HEK293 (cell line): ENCODE data around the gene FHAD1.

Experiments
- CTCF ChIA-PET: fragments of 350-600 bp; formaldehyde crosslinking; extraction: SDS; loops from one replicate; lab custom pipeline; 2021; ENCODE audit warnings: antibody characterized with exemption; lab: Yijun Ruan, JAX
- POLR2A ChIA-PET: fragments of 300-600 bp; formaldehyde crosslinking; extraction: SDS; loops from one replicate; lab custom pipeline; 2020; ENCODE audit warnings: antibody characterized with exemption, inconsistent platforms; lab: Yijun Ruan, JAX
- H3K27ac ChIP-seq: fragments of 200-500 bp; sonication (Bioruptor generic); 2 replicates; pipeline ENCODE4 v1.5.1; 2014; ENCODE audit warnings: low read depth, low read length, control low read depth, inconsistent platforms; ENCODE audit errors: extremely low read depth
- H3K36me3 ChIP-seq, 2 experiments: fragments of 200-500 bp in 1 of 2; sonication (Bioruptor generic) in 1 of 2; 1 replicate in 1 of 2; 2 replicates in 1 of 2; pipeline ENCODE4 v1.5.1; 2014 to 2017; ENCODE audit warnings: inconsistent platforms in 2 of 2, low read length in 2 of 2; ENCODE audit not compliant: control insufficient read depth in 2 of 2, insufficient read depth in 1 of 2
- H3K4me1 ChIP-seq: fragments of 200-500 bp; sonication (Bioruptor generic); 2 replicates; pipeline ENCODE4 v1.5.1; 2014; ENCODE audit warnings: mild to moderate bottlenecking, low read length, inconsistent platforms; ENCODE audit not compliant: control insufficient read depth, insufficient read depth
- H3K4me3 ChIP-seq: 2 replicates; pipeline ENCODE4 v1.5.1; 2011; ENCODE audit warnings: low read depth, mild to moderate bottlenecking, control low read depth, low read length, moderate library complexity
- H3K9me3 ChIP-seq: fragments of 200-500 bp; sonication (Bioruptor generic); 2 replicates; pipeline ENCODE4 v1.5.1; 2014; ENCODE audit warnings: low read depth, low read length, inconsistent platforms; ENCODE audit not compliant: control insufficient read depth, insufficient read depth
- KLF17 ChIP-seq: fragments of 450-650 bp; formaldehyde crosslinking; IDR thresholded peaks from 2 replicates; pipeline ENCODE4 v1.5.1; 2016; ENCODE audit warnings: missing biosample characterization, missing genetic modification characterization
- SETDB1 ChIP-seq: IDR thresholded peaks from one replicate; pipeline ENCODE4 v1.6.1; 2017; ENCODE audit warnings: mild to moderate bottlenecking, low read length, moderate library complexity, mixed read lengths; ENCODE audit not compliant: insufficient read length
- ZBTB26 ChIP-seq: fragments of 450-650 bp; formaldehyde crosslinking; optimal IDR thresholded peaks from 2 replicates; pipeline ENCODE3; 2016; ENCODE audit warnings: missing biosample characterization, mild to moderate bottlenecking, missing genetic modification characterization
- ZBTB44 ChIP-seq: fragments of 450-650 bp; IDR thresholded peaks from 2 replicates; pipeline ENCODE4 v1.5.1; 2018; ENCODE audit warnings: missing biosample characterization, mild to moderate bottlenecking, missing genetic modification characterization
- ZBTB48 ChIP-seq: fragments of 450-650 bp; formaldehyde crosslinking; IDR thresholded peaks from 2 replicates; pipeline ENCODE4 v1.5.1; 2016; ENCODE audit warnings: missing biosample characterization, missing genetic modification characterization
- ZIC2 ChIP-seq: fragments of 450-650 bp; formaldehyde crosslinking; IDR thresholded peaks from 2 replicates; pipeline ENCODE4 v1.5.1; 2016; ENCODE audit warnings: missing biosample characterization, missing genetic modification characterization
- ZNF138 ChIP-seq: fragments of 450-650 bp; formaldehyde crosslinking; IDR thresholded peaks from 2 replicates; pipeline ENCODE4 v1.5.1; 2016; ENCODE audit warnings: missing biosample characterization, missing genetic modification characterization, borderline replicate concordance
- ZNF184 ChIP-seq: fragments of 450-650 bp; IDR thresholded peaks from 2 replicates; pipeline ENCODE4 v1.5.1; 2018; ENCODE audit warnings: missing biosample characterization, mild to moderate bottlenecking, missing genetic modification characterization
- ZNF280C ChIP-seq: fragments of 450-650 bp; formaldehyde crosslinking; IDR thresholded peaks from 2 replicates; pipeline ENCODE4 v1.5.1; 2016; ENCODE audit warnings: missing biosample characterization, missing genetic modification characterization
- ZNF292 ChIP-seq: fragments of 450-650 bp; formaldehyde crosslinking; IDR thresholded peaks from 2 replicates; pipeline ENCODE4 v1.5.1; 2016; ENCODE audit warnings: low read depth, missing biosample characterization, missing genetic modification characterization, borderline replicate concordance
- ZNF449 ChIP-seq: fragments of 450-650 bp; formaldehyde crosslinking; IDR thresholded peaks from 2 replicates; pipeline ENCODE4 v1.5.1; 2017; ENCODE audit warnings: missing biosample characterization, mild to moderate bottlenecking, missing genetic modification characterization, moderate library complexity
- ZNF560 ChIP-seq: fragments of 450-650 bp; formaldehyde crosslinking; IDR thresholded peaks from 2 replicates; pipeline ENCODE4 v1.5.1; 2017; ENCODE audit warnings: missing biosample characterization, missing genetic modification characterization, borderline replicate concordance
- ZNF664 ChIP-seq: fragments of 450-650 bp; formaldehyde crosslinking; IDR thresholded peaks from 2 replicates; pipeline ENCODE4 v1.5.1; 2016; ENCODE audit warnings: missing biosample characterization, missing genetic modification characterization
- ZNF768 ChIP-seq: fragments of 450-650 bp; formaldehyde crosslinking; IDR thresholded peaks from 2 replicates; pipeline ENCODE4 v1.5.1; 2018; ENCODE audit warnings: missing biosample characterization, mild to moderate bottlenecking, missing genetic modification characterization

Gene FHAD1

GRCh38 chr1:15245593-15246360 is 1.2 kb upstream of the FHAD1 start:
- TF ChIP-seq ZIC2 (0 out of 2 replicates have a peak, but pooled peaks have one; percentile 12), ZNF184 (tag by site-specific recombination) (no peak)
- TF ChIP-seq, all 188 proteins: peak for 1
- no peak overlapping the region for H3K27ac ChIP-seq
- H3K4me3 ChIP-seq: no peak overlapping the region
- ChIA-PET POLR2A (no interaction called here), CTCF (interaction anchor here (0.7 to 2.9 kb wide), 3 partner anchors 20 to 117 kb away, joined by 3 to 10 read pairs (median 3); no protein-coding TSS in a partner anchor)
- H3K4me1 ChIP-seq: no peaks in the 10 kb centered on the region
- H3K9me3 ChIP-seq: no peaks in the 10 kb centered on the region
- H3K36me3 ChIP-seq: no peaks in the 10 kb centered on the region

- Histone ChIP-seq H3K27ac (no peak overlapping the region), H3K4me1 (no peaks in the 10 kb centered on the region), H3K36me3 (no peaks in the 10 kb centered on the region), H3K9me3 (no peaks in the 10 kb centered on the region), H3K4me3 (no peak overlapping the region)
- TF ChIP-seq ZNF664 (tag by site-specific recombination) (no peak), SETDB1 (peak; percentile 25), ZNF292 (tag by site-specific recombination) (no peak), ZNF280C (no peak), KLF17 (no peak), ZNF449 (no peak), ZNF768 (peak; percentile 48; the same call in 1 of the 2 replicates), ZNF560 (tag by site-specific recombination) (no peak), ZBTB44 (no peak), ZBTB26 (no peak), ZNF138 (no peak), ZBTB48 (tag by site-specific recombination) (no peak)
- ChIA-PET POLR2A (no interaction called here), CTCF (interaction anchor here (0.6 to 2.9 kb wide), 2 partner anchors 24 to 85 kb away, joined by 4 to 10 read pairs; no protein-coding TSS in a partner anchor)
Measured at GRCh38 chr1:15248216-15248615, 1.2 kb downstream of the FHAD1 start.
